ENCODE data around the gene CROCC2.

CROCC2 gene

DNA sequence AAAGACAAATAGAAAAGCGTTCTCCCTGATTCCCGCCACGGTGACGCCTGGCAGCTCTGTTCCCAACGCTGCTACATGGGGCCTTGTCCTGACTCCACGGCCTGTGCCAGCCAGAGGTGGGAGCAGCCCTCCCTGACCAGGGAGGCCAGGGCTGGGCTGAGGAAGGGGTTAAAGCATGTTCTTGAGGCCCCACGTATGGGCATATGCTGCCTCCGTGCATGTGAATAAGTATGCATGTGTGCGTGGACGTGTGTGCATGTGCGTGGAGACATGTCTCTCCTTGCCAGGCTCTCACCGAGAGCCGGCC is 90.7 kb downstream of the CROCC2 start:
- H3K4me3 ChIP-seq (ENCODE audit: low read depth, low read length), result no peak overlapping the region
- no peak for DNase-seq (ENCODE audit: low read depth)
- in situ Hi-C loops (cut with HindIII; ENCODE audit: low sequenced_read_pairs), result no loop called here
- TF ChIP-seq, protein P1, sequence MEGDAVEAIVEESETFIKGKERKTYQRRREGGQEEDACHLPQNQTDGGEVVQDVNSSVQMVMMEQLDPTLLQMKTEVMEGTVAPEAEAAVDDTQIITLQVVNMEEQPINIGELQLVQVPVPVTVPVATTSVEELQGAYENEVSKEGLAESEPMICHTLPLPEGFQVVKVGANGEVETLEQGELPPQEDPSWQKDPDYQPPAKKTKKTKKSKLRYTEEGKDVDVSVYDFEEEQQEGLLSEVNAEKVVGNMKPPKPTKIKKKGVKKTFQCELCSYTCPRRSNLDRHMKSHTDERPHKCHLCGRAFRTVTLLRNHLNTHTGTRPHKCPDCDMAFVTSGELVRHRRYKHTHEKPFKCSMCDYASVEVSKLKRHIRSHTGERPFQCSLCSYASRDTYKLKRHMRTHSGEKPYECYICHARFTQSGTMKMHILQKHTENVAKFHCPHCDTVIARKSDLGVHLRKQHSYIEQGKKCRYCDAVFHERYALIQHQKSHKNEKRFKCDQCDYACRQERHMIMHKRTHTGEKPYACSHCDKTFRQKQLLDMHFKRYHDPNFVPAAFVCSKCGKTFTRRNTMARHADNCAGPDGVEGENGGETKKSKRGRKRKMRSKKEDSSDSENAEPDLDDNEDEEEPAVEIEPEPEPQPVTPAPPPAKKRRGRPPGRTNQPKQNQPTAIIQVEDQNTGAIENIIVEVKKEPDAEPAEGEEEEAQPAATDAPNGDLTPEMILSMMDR (IDR thresholded peaks at IDR 0.05; ENCODE audit: low read depth, low read length, missing control alignments), result no peak

DNA sequence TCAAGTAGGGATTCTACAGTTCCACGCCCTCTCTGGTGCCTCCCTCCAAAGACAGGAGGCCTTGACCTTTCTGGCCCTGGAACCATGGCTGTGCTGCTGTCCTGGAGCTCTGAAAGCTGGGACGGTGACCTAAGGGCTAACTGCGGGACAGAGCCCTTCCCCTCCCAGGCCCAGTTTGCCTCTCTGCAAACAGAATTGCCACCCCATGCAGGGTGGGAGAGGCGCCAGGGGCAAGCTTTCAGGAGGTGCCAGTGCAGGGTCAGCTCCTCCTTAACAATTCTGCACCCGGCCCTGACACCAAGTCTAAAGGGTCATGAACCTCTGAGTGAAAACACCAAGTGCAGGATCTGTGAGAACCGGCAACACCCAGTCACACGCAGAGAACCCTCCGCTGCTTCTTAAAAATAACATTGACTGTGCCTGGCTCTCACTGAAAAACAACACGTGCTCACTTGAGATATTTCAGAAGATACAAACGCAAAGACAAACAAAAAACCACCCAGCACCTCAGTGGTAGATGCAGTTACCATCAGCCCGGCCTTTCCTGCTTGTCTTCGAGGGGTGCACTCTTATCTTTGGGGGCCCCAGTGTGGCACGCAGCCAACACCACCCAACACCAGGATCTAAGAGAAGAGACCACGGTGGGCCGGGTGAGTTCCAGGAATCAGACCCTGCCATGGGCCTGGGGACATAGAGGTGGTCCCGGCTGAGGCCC is 91.2 kb downstream of the CROCC2 start:
- DNase-seq (ENCODE audit: low read depth), result no peak
- in situ Hi-C loops (cut with HindIII; ENCODE audit: low sequenced_read_pairs), result no loop called here
- peak overlapping the region; percentile 55 for H3K4me3 ChIP-seq (ENCODE audit: low read depth, low read length)
- TF ChIP-seq, protein P1 (IDR thresholded peaks at IDR 0.05; ENCODE audit: low read depth, low read length, missing control alignments), result no peak

DNA sequence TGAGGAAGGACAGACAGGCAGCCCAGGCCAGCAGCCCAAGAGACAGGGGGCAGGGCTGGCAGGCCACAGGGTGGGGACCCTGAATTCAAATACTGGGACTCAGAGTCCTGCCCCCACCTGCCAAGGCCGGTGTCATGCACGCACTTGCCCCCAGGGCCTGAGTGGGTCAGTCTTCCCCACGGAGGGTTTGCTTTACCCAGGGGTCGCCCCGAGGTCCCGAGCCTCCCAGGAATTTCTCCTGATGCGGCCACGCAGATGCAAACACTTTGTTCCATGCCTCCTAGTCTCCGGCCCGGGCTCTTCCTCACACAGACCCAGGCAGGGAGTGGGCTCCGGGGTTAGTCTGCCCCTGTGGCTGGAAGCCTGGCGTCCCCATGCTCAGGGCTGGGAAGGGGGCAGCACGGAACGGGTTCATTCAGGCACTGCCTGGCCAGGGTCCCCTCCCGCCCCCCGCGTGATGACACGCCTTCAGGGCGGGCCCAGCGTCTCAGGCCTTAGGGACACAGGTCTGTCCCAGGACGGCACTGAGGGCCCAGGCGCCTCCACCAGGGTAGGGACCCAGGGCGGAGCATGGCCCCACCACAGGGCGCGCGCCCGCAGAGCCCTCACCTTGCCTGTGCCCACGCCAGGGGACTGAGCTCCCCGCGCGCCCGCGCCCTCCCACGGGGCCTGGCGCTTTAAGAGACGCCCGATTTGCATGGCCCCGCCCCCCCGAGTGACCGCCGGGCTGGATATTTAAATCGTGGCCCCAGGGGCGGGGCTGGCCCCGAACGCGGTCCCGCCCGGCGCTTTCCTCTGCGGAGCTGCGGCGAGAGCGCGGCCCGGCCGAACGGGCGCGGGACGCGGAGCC is 91.9 kb downstream of the CROCC2 start, which contains the start of gene SNED1:
SNED1 (plus strand) TSS at position 763 of the 850 bp plus-strand sequence. CDS start 220 bp downstream, outside the sequence.
- TF ChIP-seq, protein P1 (IDR thresholded peaks at IDR 0.05; ENCODE audit: low read depth, low read length, missing control alignments), result no peak
- DNase-seq (ENCODE audit: low read depth), result no peak
- in situ Hi-C loops (cut with HindIII; ENCODE audit: low sequenced_read_pairs), result no loop called here
- peak within 1 kb of the TSS; percentile 55 for H3K4me3 ChIP-seq (ENCODE audit: low read depth, low read length)

DNA sequence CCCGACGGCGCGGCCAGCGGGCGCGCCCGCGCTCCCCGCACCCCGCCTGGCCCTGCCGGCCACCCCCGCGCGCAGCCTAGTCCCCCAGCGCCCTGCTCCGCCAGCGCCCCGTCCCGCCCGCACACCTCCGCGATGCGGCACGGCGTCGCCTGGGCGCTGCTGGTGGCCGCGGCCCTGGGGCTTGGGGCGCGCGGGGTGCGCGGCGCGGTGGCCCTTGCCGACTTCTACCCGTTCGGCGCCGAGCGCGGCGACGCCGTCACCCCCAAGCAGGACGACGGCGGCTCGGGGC is 92.5 kb downstream of the CROCC2 start:
- DNase-seq (ENCODE audit: low read depth), result no peak
- H3K4me3 ChIP-seq (ENCODE audit: low read depth, low read length), result peak overlapping the region; percentile 55
- TF ChIP-seq, protein P1 (IDR thresholded peaks at IDR 0.05; ENCODE audit: low read depth, low read length, missing control alignments), result no peak
- in situ Hi-C loops (cut with HindIII; ENCODE audit: low sequenced_read_pairs), result no loop called here

DNA sequence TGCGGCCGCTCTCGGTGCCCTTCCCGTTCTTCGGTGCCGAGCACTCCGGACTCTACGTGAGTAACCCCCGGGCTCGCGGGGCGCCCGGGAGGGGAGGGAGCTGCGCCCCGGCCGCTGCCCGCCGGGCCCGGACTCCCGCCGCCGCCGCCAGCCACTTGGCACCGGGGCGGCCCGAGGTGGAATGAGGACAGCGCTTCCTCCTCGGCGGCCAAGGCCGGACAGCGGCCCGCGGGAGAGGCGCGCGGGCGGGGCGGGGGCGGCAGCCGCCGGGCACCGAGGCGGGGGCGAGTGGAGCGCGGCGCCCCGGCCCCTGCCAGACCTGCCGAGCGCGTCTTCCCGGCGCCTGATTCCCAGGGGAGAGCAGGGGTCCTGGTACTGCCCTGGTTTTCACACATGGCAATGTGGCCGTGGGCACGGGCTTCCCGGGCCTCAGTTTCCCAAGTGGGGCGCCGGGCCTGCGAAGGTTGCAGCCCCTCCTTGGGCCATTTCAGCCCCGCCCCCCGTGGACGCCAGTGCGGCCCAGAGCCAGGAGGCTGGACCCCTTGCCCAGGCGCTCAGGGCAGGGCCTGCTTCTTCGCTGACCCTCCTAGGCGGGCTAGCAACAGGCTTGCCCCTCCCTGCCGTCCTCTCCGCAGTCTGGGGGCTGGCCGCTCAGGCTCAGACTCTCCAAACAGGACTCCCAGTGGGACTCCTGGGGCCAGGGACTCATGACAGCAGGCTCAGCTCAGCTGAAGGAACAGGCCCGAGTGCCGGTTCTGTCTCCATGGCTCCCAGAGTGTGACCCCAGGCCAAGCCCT is 93.1 kb downstream of the CROCC2 start:
- TF ChIP-seq, protein P1 (IDR thresholded peaks at IDR 0.05; ENCODE audit: low read depth, low read length, missing control alignments), result no peak
- DNase-seq (ENCODE audit: low read depth), result no peak
- peak overlapping the region; percentile 55 for H3K4me3 ChIP-seq (ENCODE audit: low read depth, low read length)
- in situ Hi-C loops (cut with HindIII; ENCODE audit: low sequenced_read_pairs), result no loop called here

DNA sequence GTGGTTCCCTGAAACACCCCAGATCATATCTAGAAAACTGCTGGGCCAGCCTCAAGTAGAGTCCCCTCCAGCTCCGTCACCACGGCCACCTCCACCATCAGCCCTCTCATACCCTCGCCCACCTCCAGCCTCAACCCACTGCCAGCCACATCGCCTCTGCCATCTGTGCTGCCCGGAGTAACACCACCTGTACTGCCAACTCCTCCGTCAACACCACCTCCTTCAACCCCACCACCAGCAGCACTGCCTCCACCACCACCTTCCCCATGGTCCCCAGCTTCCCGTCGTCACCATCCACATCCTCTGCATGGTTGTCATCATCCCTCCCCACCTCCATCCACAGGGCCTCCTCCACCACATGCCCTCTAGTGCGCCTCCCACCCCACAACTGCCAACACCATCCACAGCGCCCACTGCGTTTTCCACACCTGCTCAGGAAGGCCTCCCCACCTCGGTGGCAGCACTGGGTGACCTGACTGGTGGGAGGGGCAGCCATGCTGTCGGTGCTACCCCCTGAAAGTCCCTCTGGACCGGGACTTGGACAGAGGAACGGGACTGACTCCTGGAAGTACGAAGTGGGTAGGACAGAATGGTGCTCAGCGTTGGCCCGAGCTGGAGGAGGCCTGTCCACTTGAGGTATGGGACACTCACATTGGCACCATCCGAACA is 93.9 kb downstream of the CROCC2 start:
- TF ChIP-seq, protein P1 (IDR thresholded peaks at IDR 0.05; ENCODE audit: low read depth, low read length, missing control alignments), result no peak
- in situ Hi-C loops (cut with HindIII; ENCODE audit: low sequenced_read_pairs), result no loop called here
- peak overlapping the region; percentile 55 for H3K4me3 ChIP-seq (ENCODE audit: low read depth, low read length)
- DNase-seq (ENCODE audit: low read depth), result no peak

All from astrocyte of the cerebellum (primary cell).